Heart left ventricle (tissue), 13 donors: ENCODE results near the gene IL25.

Experiments used
- CTCF ChIP-seq, 12 donors: fragments of 200-600 bp; sonication (generic) in 4 of 12; IDR thresholded peaks; one replicate each; pipeline versions ENCODE4 v1.5.0 to v1.8.0; 2018 to 2022; ENCODE audit warnings: antibody characterized with exemption in 12 of 12, mild to moderate bottlenecking in 5 of 12
- POLR2A ChIP-seq, 2 donors: fragments of 450-650 bp; IDR thresholded peaks; one replicate each; pipeline ENCODE4 v1.6.1; 2017; ENCODE audit warnings: antibody characterized with exemption in 2 of 2, mild to moderate bottlenecking in 2 of 2, moderate library complexity in 2 of 2
- donor health status: ischemic (EF 13 %, LVEDD 7.1; RV severe dilation, severe dysfunction).
- donor health status: DM: no; HTN: yes; CAD: no.
- donor health status: DM: no; HTN: no; CAD: no.
- donor health status: ischemic (EF 25% LVEDD 6.9; RV normal size, moderate dysfunction).
- donor health status: ischemic (EF 25% LVEDD 5.7; RV mildly dilated, moderate dysfunction).
- donor health status: ischemic (EF 35%, LVEDD 5.7; RV mildly dilated, moderate dysfunction).
- donor health status: nonischemic (EF 11% LVEDD 7.7; RV severe dilation, severe dysfunction).
- donor health status: DM: yes; HTN: yes; CAD: no.
- donor health status: PGD.
- donor health status: ischemic (EF 29% LVEDD 5.4; RV normal size, mild dysfunction).
- donor health status: nonischemic (EF 23%, LVEDD 6.1; RV moderate dilation, normal function).

DNA sequence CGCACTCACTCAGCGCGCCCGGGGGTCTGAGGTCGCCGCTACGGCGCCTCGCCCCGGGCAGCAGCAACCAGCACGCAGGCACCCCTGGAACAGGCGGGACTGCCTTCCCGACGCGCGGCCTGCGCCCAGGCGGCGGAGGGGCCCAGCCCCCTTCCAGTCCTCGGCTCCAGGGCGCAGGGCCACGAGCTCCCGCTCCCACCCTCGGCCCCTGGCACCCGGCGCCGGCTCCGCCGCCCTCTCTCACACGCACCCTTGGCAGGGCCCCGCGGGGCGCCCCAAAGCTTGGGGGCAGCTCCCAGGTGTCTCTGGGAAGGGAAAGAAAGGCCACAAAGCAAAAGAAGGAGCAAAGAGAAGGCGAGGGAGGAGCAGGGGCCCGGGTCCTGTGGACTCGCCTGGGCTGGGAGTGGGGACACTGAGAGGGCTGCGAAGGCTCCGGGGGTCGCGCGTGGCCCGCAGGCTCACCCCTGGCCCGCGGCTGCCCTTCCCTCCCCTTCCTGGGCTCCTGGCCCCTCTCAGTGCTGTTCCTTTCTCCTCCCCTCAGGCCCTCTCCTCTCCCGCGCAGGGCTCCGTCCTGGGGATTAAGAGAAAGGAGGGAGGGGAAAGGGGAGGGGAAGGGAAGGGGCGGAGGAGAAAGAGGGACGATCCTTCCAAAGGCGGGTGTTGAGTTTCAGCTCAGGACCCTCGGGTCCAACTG is 6.7 kb upstream of the IL25 start:
- no peak for TF ChIP-seq CTCF (IDR thresholded peaks at IDR 0.05)
- peak in 1 of 2 donors; percentile 48 for TF ChIP-seq POLR2A (IDR thresholded peaks at IDR 0.05)
